HG03175 (cell line): Measurements from ENCODE around the gene SEPHS2.
"Not testable (repeated sequence)": the region's sequence is repeated elsewhere in the genome, so short reads cannot be mapped to it uniquely, and the experiment has no call there.

Source experiments
- ATAC-seq: cut with Tn5 transposase; IDR thresholded peaks from one replicate; pipeline ENCODE4 v1.9.1; 2021; ENCODE audit warnings: mild to moderate bottlenecking, moderate library complexity; ENCODE audit not compliant: unreplicated experiment

Gene SEPHS2

DNA sequence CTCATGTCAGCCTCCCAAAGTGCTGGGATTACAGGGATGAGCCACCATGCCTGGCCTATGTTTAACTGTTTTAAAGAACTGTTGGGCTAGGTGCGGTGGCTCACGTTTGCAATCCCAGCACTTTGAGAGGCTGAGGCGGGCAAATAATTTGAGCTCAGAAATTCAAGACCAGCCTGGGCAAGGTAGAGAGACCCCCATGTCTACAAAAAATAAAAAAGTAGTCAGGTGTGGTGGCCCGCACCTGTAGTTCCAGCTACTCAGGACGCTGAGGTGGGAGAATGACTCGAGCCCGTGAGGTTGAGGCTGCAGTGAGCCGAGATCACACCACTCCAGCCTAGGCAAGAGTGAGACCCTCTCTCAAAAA lies 24.9 kb upstream of the SEPHS2 start:
- ATAC-seq = no peak

DNA sequence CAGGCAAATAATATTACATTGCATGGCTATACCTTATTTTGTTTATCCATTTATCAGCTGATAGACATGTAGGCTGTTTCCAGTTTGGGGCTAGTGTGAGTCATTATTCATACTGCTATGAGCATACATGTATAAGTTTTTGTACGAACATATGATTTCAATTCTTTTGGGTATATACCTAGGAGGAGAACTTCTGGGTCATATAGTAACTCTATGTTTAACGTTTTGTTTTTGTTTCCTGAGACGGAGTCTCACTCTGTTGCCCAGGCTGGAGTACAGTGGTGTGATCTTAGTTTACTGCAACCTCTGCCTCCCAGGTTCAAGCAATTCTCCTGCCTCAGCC lies 24.5 kb upstream of the SEPHS2 start:
- ATAC-seq = no peak

DNA sequence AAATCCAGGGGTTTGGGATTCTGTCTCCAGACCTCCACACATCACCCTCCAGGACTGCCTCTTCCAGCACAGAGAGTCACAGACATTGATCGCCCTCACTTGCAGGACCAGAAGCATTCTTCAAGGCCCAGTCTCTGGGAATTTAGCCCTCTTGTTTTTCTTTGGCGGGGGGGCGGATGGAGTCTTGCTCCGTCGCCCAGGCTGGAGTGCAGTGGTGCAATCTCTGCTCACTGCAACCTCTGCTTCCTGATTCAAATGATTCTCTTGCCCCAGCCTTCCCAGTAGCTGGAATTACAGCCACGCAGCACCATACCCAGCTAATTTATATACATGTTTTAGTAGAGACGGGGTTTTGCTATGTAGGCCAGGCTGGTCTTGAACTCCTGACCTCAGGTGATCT lies 18.4 kb upstream of the SEPHS2 start:
- ATAC-seq = no peak

DNA sequence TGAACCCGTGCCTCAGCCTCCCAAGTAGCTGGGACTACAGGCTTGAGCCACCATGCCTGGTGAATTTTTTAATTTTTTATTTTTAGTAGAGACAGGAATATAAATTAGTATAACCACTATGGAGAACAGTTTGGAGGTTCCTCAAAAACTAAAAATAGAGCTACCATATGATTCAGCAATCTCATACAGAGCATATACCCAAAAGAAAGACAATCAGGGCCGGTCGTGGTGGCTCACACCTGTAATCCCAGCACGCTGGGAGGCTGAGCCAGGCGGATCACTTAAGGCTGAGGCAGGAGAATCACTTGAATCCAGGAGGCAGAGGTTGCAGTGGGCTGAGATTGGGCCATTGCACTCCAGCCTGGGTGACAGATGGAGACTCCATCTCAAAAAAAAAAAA lies 15.8 kb upstream of the SEPHS2 start:
- not testable (repeated sequence) for ATAC-seq

DNA sequence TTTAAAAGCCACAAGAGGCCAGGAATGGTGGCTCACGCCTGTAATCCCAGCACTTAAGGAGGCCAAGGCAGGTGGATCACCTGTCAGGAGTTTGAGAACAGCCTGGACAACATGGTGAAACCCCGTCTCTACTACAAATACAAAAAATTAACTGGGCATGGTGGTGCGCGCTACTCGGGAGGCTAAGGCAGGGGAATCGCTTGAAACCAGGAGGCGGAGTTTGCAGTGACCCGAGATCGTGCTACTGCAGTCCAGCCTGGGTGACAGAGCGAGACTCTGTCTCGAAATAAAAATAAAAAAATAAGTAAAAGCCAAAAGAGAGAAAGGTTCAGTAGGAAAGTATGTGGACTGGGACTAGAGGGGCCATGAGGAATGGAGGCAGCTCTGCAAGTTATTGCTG lies 13.8 kb upstream of the SEPHS2 start:
- ATAC-seq = no peak

DNA sequence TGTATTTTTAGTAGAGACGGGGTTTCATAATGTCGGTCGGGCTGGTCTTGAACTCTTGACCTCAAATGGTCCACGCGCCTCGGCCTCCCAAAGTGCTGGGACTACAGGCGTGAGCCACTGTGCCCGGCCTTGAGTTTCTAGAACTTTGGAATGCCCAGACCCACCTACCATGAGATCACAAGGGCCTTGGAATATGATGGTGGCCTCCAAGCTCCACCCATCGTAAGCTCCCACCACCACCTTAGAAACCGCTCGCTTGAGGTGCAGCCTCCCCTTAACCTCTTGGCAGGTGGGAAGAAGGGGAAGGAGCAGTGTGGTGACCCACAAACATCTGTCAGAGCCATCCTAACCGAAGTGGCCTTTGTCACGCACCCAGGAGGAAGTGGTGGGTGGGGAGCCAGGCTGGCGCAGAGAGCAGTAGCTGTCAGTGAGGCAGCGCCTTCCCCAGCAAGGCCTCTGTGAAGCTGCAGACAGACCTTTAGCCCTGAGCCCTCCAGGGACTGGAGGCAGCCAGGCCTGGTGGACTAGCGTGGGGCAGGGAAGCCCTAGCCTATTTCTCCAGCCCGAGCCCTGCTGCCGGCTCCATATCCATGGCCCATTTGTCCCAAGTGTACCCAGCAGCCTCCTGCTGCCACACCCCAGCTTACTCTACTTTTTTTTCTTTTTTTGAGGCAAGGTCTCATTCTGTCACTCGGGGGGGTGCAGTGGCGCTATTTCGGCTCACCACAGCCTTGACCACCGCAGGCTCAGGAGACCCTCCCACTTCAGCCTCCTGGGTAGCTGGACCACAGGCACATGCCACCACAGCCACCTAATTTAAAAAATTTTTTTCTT lies 13.1 kb upstream of the SEPHS2 start:
- ATAC-seq = peak; percentile 86

DNA sequence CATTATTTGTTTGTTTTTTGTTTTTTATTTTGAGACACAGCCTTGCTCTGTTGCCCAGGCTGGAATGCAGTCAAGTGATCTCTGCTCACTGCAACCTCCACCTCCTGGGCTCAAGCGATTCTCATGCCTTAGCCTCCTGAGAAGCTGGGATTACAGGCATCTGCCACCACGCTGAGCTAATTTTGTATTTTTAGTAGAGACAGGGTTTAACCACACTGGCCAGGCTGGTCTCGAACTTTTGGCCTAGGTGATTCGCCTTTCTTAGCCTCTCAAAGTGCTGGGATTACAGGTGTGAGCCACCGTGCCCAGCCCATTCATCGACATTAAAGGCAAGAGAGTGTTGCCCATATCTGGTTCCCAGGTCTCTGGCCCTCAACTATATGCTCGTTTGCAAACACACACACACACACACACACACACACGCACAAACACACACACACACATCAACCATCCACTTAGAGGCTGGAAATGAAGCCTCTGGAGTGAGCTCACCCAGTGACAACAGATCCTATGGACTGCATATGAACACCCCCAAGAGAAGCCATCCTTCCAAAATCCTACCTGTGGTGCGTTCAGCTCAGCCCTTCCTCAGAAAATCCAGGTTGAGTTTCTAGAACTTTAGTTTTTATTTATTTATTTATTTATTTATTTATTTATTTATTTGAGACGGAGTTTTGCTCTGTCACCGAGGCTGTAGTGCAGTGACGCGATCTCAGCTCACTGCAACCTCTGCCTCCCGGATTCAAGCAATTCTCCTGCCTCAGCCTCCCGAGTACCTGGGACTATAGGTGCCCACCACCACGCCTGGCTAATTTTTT lies 12.3 kb upstream of the SEPHS2 start:
- ATAC-seq = no peak

DNA sequence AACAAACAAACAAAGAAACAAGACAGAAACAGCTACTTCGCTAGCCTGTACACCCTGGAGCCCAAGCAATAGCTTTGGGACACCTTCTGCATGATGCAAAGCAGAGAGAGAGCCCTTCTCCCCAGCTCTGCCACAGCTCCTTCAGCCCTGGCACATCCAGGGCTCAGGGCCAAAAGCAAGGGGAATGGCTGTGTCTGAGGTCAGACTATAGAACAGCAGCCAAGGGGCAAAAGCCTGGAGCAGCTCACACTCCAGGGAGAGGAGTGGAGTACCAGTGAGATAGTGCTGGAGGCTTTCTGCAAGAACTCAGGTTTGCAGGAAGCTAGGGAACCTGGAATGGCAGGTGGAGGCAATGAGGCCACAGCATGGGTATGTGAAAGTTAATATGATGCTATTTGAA lies 11.6 kb upstream of the SEPHS2 start:
- ATAC-seq = no peak

DNA sequence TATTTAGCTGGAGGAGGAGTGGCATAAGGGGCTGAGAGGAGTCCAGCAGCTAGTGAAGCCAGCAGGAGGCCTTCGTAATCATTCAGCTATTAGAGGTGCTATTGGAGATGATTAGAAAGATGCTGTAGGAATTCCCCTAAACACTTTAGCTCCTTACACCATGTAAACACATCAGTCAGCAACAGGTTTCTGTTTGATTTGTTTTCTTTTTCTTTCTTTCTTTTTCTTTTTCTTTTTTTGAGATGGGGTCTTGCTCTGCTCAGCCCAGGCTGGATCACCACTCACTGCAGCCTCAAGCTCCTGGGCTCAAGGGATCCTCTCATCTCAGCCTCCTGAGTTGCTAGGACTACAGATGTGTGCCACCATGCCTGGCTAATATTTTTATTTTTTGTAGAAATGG lies 10.6 kb upstream of the SEPHS2 start:
- no peak for ATAC-seq

DNA sequence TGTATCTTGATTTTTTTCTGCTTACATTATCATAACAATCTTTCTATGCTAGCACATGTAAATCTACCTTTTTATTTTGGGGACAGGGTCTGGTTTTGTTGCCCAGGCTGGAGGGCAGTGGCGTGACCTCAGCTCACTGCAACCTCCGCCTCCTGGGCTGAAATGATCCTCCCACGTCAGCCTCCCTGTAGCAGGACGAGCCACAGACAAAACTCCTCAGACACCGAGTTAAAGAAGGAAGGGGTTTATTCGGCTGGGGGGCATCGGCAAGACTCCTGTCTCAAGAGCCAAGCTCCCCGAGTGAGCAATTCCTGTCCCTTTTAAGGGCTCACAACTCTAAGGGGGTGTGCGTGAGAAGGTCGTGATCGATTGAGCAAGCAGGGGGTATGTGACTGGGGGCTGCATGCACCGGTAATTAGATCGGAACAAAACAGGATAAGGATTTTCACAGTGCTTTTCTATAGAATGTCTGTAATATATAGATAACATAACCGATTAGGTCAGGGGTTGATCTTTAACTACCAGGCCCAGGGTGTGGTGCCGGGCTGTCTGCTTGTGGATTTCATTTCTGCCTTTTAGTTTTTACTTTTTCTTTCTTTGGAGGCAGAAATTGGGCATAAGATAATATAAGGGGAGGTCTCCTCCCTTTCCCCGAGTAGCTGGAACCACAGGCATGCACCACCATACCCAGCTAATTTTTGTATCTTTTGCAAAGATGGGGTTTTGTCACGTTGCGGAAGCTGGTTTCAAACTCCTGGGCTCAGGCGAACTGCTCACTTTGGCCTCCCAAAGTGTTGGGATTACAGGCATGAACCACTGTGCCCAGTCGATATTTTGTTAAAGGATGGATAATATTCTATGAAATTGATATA lies 7.3 kb upstream of the SEPHS2 start:
- not testable (repeated sequence) for ATAC-seq

DNA sequence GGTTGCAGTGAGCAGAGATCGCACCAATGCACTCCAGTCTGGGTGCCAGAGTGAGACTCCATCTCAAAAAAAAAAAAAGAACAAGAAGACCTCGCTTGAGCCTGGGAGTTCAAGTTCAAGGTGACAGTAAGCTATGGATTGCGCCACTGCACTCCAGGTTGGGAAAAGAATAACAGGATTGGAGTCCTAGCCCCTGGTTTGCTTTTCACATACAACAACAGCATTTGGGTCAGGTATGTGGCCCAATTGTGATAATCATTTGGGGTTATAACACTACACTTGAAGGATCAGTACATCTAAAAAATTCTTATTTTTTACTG lies 3.4 kb upstream of the SEPHS2 start:
- ATAC-seq = no peak

DNA sequence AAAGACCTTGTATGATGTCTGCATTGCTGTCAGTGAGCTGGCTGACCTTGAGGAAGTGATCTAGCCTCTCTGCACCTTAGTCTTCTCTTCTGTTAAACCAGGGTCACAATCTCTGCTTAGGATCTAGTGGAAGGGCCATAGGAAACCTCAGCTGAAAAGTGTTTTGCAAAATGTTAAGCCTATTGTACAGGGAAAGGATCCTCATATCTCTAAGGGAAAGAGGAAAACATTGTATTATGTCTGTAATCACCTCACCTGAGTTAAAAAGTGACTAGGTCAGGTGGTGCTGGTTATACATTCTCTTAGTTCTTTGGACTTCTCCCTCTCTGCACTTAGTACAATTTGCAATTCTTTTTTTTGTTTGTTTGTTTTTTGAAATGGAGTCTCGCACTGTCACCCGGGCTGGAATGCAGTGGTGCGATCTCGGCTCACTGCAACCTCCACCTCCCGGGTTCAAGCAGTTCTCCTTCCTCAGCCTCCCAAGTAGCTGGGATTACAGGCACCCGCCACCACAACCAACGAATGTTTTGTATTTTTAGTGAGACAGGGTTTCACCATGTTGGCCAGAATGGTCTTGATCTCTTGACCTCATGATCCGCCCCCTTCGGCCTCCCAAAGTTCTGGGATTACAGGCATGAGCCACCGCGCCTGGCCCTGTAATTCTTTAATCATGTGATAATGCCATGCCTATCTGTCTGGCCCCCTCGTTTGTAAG lies 2.0 kb upstream of the SEPHS2 start:
- no peak for ATAC-seq

DNA sequence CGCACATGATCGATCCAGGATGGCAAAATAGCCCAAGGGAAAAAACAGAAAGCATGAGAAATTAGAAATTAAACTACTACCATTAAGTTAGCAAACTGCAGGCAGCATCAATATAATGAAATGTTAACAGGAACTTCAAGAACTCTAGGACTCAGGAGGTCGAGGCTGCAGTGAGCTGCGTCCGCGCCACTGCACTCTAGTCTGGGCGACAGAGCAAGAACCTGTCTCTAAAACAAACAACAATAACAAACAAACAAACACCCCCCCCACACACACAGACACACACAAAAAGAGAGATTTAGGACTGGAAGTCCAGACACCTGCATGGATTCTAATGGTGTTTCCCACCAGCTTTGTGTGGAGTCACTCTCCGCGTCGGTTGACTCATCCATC lies 525 bp upstream of the SEPHS2 start:
- ATAC-seq = no peak

DNA sequence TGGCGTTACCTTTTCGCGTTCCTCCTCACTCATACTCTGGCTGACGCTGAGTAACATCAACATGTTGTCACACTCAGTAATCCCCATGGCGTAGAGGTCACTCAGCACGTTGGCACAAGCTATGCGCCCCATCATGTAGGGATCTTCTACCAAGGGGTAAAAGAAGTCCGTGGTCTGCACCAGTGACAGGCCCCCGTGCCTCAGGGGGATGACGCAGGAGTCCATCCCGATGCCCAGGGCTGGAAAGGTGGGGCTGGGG lies 596 bp downstream of the SEPHS2 start:
- ATAC-seq = no peak

DNA sequence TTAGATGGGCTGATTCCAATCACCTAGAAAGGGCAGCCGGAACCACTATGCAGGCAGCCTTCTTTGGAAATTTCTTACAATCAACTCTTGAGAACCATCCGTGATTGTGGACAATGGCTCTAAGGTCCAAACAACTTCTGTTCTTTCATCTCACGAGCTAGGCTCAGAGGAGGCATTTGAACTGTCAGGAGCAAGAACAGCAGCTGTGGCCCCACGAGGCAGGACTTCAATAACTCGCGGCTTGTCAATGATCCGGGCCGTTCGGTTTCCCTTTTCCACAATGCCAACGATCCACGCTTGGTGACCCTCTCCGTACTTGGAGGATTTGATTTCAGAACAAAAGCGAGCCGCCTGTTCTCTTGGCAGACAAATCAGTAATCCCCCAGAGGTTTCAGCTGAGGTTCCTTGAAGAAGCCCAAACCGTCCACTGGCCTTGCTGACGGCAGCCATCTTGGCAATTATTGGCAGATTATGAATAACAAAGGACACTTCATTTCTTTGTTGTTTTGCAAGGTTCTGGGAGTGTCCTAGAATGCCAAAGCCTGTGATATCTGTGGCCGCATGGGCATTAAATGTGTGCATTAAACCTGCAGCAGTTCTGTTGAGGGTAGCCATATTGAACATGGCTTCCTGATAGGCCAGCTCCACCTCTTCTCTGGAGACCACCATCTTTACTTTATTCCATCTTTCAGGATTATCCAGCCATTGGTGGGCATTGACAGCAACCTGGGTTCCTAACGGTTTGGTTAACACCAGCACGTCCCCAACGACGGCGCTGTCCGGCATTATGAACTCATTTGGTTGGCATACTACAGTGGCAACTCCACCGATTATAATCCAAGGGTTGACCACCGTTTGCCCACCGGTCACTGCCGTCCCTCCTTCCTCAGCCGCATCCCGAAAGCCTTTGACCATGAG lies 1.2 kb downstream of the SEPHS2 start:
- ATAC-seq = no peak

DNA sequence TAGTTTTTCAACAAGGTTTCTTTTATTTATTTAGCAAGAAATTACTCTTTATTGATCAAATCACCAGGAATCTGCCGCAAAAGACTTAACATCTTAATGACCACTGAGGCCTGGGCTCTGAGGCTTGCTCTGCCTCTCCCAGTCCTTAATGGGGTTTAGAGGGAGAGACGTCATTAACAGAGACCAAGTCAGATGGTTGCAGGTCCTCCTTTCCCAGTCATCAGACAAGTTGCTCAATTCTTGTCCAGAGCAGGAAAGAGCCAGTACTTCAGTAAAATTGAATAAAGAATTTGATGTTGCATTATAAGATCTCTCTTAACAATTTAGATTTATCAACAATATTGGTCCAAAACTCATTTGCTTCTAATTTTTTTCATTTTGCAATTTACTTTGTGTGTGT lies 2.0 kb downstream of the SEPHS2 start:
- ATAC-seq = no peak

DNA sequence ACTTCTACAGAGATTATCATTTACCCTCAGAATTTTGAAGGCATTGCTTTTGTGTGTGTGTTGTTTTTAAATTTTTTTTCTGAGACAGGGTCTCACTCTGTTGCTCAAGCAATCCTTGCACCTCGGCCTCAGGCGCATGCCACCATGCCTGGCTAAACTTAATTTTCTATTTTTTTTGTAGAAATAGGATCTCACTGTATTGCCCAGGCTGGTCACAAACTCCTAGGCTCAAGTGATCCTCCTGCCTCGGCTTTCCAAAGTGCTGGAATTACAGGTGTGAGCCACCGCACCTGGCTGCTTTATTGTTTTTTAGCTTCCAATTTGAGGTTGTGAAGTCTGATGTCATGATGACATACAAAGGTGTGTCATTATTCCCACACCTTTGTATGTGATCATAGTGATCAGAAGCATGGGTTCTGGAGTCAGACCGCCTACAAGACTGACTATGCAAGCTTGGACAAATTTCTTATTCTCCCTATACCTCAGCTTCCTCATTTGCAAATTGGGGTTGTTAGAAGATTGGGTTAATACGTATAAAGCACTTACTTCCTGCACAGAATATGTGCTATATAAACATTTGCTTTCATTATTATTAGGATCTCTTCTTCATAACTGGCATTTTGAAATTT lies 5.8 kb downstream of the SEPHS2 start:
- no peak for ATAC-seq

DNA sequence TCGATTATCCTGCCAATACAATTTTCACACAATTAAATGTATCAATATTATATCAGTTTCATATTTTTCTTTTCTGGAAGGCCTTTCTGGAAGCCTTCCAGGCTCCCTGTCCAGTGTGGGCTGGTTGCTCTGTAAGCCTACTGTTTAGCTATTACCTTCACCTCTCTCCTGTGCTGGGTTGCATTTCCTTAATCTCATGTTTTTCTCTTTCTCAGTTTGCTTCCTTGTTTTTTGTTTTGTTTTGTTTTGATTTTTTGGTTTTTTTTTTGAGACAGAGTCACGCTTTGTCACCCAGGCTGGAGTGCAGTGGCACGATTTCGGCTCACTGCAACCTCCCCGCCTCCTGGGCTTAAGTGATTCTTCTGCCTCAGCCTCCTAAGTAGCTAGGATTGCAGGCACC lies 6.8 kb downstream of the SEPHS2 start:
- ATAC-seq = no peak

DNA sequence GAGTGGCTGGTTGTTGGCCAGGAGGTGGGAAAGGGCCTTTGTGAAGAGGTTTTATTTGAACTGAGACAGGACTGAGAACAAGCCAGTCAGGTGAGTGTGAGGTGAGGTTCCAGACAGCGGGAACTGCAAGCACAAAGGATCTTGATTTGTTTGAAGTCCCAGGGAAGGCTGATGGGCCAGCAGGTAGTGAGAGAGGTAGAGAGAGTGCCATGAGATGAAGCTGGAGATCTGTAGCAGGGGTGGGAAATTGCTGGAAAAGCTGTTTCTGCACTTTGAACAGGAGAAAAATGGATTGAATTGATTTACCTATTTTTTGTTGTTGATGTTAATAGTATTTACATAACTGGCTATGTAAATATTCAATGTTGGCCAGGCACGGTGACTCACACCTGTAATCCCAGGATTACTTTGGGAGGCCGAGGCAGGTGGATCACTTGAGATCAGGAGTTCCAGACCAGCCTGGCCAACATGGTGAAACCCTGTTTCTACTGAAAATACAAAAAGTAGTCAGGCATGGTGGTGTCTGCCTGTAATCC lies 8.1 kb downstream of the SEPHS2 start:
- no peak for ATAC-seq

DNA sequence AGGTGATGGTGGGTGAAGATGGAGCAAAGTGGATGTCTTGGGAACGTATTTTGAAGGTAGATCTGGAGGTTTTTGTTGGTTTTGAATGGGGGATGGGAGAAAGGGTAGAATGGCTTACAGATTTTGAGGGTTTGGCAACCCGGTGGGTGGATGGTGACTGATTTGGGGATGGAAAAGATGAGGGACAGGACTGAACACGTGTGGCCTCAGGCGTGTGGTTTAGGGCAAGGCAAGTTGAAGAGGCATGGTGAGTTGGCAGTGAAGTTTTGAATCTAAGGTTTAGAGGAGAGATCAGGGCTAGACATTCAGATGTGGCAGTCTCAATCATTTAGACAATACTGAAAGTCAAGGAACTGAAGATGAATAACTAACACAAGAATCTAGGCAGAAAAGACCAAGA lies 10.8 kb downstream of the SEPHS2 start:
- ATAC-seq = no peak
